NT2/D1 (cell line): ENCODE data around the gene NRCAM.

Source experiments
- DNase-seq: peaks from one replicate; pipeline ENCODE4 v3.0.0-alpha.2; 2011; ENCODE audit warnings: low read depth, low spot score
- H3K27me3 ChIP-seq: 2 replicates; pipeline ENCODE4 v1.6.0; 2011; ENCODE audit warnings: mild to moderate bottlenecking; ENCODE audit not compliant: insufficient read length, insufficient read depth
- H3K36me3 ChIP-seq: 2 replicates; pipeline ENCODE4 v1.6.1; 2011; ENCODE audit warnings: mild to moderate bottlenecking, low read length, mixed read lengths; ENCODE audit not compliant: insufficient read depth, insufficient read length
- H3K4me1 ChIP-seq: 2 replicates; pipeline ENCODE4 v1.5.1; 2011; ENCODE audit not compliant: insufficient read depth, insufficient read length
- H3K4me3 ChIP-seq: 2 replicates; pipeline ENCODE4 v1.5.1; 2011; ENCODE audit warnings: low read depth; ENCODE audit not compliant: insufficient read length
- H3K9ac ChIP-seq: 2 replicates; pipeline ENCODE4 v1.6.0; 2011; ENCODE audit warnings: low read depth; ENCODE audit not compliant: insufficient read length
- H3K9me3 ChIP-seq: 2 replicates; pipeline ENCODE4 v1.5.1; 2011; ENCODE audit warnings: mild to moderate bottlenecking, low read length; ENCODE audit not compliant: insufficient read depth
- SUZ12 ChIP-seq: IDR thresholded peaks from 2 replicates; pipeline ENCODE4 v1.6.1; 2011; ENCODE audit not compliant: insufficient read length, insufficient read depth; ENCODE audit errors: extremely low read depth
- YY1 ChIP-seq: IDR thresholded peaks from 2 replicates; pipeline ENCODE4 v1.6.1; 2011; ENCODE audit not compliant: insufficient read length, insufficient read depth
- ZNF274 ChIP-seq: IDR thresholded peaks from 2 replicates; pipeline ENCODE4 v1.6.1; 2011; ENCODE audit warnings: mild to moderate bottlenecking, low read depth, low read length

NRCAM gene

DNA sequence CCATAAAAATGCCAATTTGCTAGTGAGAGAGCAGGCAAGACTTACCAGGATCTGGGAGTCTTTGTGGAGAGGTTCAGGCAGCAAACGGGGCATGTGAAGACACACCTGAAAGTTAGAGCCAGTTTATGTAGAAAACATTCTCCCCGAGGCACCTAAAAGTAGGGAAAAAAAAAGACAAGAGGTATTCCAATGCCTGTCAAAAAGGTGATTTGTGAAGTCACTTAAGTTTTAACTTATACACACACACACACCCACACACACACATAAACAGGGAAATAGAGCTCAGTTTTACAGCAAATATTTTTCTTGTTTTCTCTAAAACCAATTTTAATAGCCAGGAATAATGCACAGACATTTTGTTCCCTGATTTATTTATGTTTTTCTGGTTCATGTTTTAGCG, 326.0 kb downstream of the NRCAM start, which contains the start of gene LAMB4:
TSS of gene LAMB4 (minus strand) at position 101 of the 400 bp plus-strand sequence. CDS start 7,197 bp downstream, outside the sequence.
- H3K4me3 ChIP-seq: no peak within 1 kb of the TSS
- TF ChIP-seq SUZ12: no peak
- H3K27me3 ChIP-seq: no peaks in the 10 kb centered on the region
- no peaks in the 10 kb centered on the region for H3K36me3 ChIP-seq
- no peak for DNase-seq
- no peak within 1 kb of the TSS for H3K9ac ChIP-seq
- peaks cover 2% of the 10 kb centered on the region for H3K4me1 ChIP-seq
- H3K9me3 ChIP-seq: no peaks in the 10 kb centered on the region

DNA sequence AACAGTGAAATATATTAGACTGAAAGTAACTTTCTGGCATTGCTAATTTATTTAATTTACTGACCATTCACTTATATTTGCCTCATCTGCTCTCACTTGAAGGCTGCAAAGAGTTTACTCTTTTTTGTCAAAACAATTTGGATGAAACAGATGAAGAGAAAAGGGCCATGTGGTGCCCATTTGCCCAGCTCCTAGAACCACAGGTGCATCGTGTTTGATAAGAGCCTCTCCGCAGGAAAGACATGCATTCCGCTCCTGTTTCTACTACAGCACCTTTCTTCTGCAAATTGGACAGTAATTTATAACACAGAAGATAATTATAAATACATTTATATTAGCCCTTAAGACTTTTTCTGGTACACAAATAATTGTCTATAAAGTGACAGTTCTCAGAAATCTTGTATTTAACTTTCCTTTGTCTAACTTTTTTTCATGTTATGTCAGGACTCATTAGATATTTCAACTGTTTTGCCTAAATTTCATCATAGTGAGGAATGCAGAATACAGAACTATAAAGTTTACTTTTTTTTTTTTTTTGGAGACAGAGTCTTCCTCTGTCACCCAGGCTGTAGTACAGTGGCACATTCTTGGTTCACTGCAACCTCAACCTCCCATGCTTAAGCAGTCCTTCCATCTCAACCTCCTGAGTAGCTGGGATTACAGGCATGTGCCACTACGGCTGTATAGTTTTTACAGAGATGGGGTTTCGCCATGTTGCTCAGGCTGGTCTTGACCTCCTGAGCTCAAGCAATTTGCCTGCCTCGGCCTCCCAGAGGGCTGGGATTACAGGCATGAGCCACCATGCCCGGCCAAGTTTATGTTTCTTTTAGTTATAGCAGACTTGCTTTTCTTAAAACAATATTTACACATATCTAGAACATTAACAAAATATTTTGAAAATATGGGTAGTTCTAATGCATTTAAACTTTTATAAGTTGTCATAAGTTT, 326.9 kb downstream of the NRCAM start:
- DNase-seq: no peak
- Histone ChIP-seq H3K4me1 (peaks cover 2% of the 10 kb centered on the region), H3K36me3 (no peaks in the 10 kb centered on the region), H3K27me3 (no peaks in the 10 kb centered on the region), H3K9ac (no peak overlapping the region), H3K4me3 (no peak overlapping the region), H3K9me3 (no peaks in the 10 kb centered on the region)
- TF ChIP-seq ZNF274: no peak
- no peak for TF ChIP-seq YY1
- no peak for TF ChIP-seq SUZ12

DNA sequence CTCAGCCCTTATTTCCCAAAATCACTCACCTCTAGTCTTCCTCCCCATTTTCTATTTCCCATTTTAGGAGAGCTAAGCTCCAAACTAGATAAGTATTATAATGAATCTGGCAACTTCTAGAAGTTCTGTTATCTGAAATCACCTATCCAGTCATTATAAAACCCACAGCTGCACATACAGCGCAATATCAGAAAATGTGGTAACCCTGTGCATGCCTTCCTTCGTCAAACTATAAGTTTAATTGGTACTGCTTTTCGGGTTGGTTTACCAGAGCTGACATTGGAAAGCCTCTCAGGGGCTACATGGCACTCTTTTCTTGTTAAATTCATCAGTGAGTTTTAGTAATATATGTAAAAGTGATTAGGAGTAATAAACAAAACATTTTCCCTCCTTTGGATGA, 327.7 kb downstream of the NRCAM start:
- peaks cover 2% of the 10 kb centered on the region for H3K4me1 ChIP-seq
- no peaks in the 10 kb centered on the region for H3K27me3 ChIP-seq
- no peak for TF ChIP-seq YY1
- TF ChIP-seq SUZ12: no peak
- TF ChIP-seq ZNF274: no peak
- no peak overlapping the region for H3K9ac ChIP-seq
- no peaks in the 10 kb centered on the region for H3K9me3 ChIP-seq
- DNase-seq: no peak
- no peak overlapping the region for H3K4me3 ChIP-seq
- no peaks in the 10 kb centered on the region for H3K36me3 ChIP-seq

DNA sequence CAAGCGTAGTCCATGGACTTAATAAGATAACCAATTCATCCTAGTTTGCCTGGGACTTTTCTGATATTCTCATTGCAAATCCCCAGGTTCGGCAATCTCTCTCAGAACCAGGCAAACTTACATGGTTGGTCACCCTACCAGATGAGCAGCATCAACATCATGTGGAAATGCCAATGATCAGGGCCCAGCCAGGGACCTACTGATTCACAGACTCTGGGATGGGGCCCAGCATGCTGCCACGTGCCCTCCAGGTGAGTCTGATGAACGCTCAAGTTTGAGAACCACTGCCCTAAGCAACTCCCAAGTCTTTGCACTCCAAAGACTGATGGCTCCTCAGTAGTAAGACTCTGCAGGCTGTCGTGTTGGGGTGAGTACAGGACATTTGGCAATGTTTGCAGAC, 328.8 kb downstream of the NRCAM start:
- Histone ChIP-seq H3K9ac (no peak overlapping the region), H3K4me1 (no peaks in the 10 kb centered on the region), H3K36me3 (no peaks in the 10 kb centered on the region), H3K4me3 (no peak overlapping the region), H3K9me3 (no peaks in the 10 kb centered on the region), H3K27me3 (no peaks in the 10 kb centered on the region)
- DNase-seq: no peak
- no peak for TF ChIP-seq SUZ12

DNA sequence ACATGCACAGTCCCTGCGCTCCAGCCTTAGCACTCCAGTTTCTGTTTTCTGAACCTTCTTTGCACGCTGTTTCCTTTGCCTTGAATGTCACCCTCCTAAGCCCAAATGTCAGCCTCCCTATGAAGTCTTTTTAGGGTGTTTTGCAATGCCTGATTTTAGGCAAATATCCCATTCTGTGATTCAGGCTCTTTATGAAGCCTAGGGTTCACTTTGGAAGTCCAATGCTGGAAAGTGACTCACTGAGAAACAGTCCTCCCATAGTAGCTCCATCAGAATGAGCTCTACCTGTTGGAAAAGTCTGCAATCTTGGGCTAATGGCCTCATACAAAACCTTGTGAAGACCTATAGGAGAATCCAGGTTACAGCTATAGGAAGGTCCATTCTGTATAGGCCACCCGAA, 331.4 kb downstream of the NRCAM start:
- Histone ChIP-seq H3K36me3 (no peaks in the 10 kb centered on the region), H3K27me3 (no peaks in the 10 kb centered on the region), H3K4me3 (no peak overlapping the region), H3K4me1 (no peaks in the 10 kb centered on the region), H3K9ac (no peak overlapping the region), H3K9me3 (no peaks in the 10 kb centered on the region)
- no peak for DNase-seq
- no peak for TF ChIP-seq YY1
- no peak for TF ChIP-seq SUZ12

DNA sequence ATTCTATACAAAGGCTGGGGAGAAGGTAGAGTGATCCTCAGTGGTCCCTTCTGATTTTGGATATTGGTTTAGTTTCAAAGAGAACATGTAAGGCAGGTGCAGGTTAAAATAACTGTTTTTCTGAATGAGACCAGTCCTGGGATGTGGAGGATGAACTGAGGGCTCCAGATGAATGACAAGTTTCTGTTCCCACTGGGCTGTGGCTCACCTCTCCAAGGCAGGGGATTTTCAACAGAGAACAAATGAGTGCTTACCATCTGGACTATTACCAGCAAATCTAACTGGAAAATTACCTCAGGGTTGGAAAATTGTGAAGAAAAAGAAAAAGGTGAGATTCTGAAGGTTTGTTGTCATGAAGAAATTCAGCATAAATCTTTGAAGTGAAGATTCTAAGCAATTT, 334.1 kb downstream of the NRCAM start:
- Histone ChIP-seq H3K4me3 (no peak overlapping the region), H3K9me3 (no peaks in the 10 kb centered on the region), H3K9ac (no peak overlapping the region), H3K36me3 (no peaks in the 10 kb centered on the region), H3K4me1 (no peaks in the 10 kb centered on the region), H3K27me3 (no peaks in the 10 kb centered on the region)
- no peak for TF ChIP-seq ZNF274
- TF ChIP-seq SUZ12: no peak
- TF ChIP-seq YY1: no peak
- no peak for DNase-seq

DNA sequence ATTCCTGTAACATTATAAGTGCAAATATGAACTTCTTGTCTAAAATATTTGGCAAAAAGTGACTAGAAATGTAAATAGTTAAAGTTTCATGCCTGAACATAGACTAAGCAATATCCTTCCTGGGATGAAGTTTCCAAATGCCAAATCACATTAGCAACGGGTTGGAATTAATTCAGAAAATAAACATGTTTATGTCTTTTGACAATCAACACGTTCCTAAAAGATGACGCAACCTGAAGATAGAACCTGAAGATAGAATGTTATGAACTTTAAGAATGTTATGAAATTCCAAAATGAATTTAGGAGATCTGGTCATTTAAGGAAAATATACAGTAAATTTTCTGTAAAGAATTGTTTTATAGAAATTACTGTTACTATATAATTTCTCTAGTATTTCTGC, 335.3 kb downstream of the NRCAM start:
- H3K4me1 ChIP-seq: no peaks in the 10 kb centered on the region
- no peaks in the 10 kb centered on the region for H3K9me3 ChIP-seq
- TF ChIP-seq SUZ12 (no peak), ZNF274 (no peak), YY1 (no peak)
- H3K27me3 ChIP-seq: no peaks in the 10 kb centered on the region
- H3K9ac ChIP-seq: no peak overlapping the region
- DNase-seq: no peak
- H3K4me3 ChIP-seq: no peak overlapping the region
- H3K36me3 ChIP-seq: no peaks in the 10 kb centered on the region

DNA sequence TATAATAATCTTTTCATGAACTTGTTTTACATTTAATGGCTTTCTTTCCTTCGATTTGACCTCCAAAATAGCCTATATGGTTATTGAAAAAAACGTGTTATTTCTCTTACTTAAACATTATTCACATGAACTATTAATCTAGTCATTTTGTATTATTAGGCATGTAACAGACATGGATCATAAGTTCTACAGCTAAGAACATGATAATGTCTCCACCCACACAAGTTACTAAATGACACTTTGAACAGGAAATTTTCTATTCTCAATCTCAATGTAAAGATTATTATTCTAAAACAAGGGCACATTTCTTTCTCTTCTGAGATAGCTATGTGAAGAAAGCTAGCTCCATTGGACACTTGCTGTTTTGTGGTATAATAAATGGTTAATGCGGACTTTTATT, 336.0 kb downstream of the NRCAM start:
- no peaks in the 10 kb centered on the region for H3K36me3 ChIP-seq
- no peaks in the 10 kb centered on the region for H3K9me3 ChIP-seq
- H3K27me3 ChIP-seq: no peaks in the 10 kb centered on the region
- no peak overlapping the region for H3K9ac ChIP-seq
- TF ChIP-seq SUZ12: no peak
- TF ChIP-seq YY1: no peak
- no peak for TF ChIP-seq ZNF274
- no peak overlapping the region for H3K4me3 ChIP-seq
- no peak for DNase-seq
- H3K4me1 ChIP-seq: no peaks in the 10 kb centered on the region
